Posterior vena cava (tissue), 2 donors: Measurements from ENCODE around the gene LPCAT1. TPM values are rescaled to one million over a fixed set of nuclear protein-coding genes. Genes with fewer than 3 reads are reported as not detected.

Experiments
- DNase-seq: peaks from one replicate; pipeline ENCODE4 v3.0.0-alpha.2; 2020; ENCODE audit warnings: low spot score
- intact Hi-C, 2 donors: fragments of 100-400 bp; cut with DNase I; formaldehyde crosslinking; loops; one replicate each; pipeline versions ENCODE4 v1.14.1 to v1.14.2; 2022 to 2023
- total RNA-seq, 2 donors: library from RNA; stranded (reverse); fragmentation: NEBNext Ultra II Directional; extraction: Animal tissue kit (Norgen Biotek cat#: 25700); gene quantifications; one replicate each; pipeline ENCODE4 v1.2.1, GENCODE V29; 2021
- donor health status: DM: yes; HTN: yes; CAD: no.
- donor health status: DM: yes; HTN: yes; CAD: no.

The LPCAT1 gene
- total RNA-seq, 2 donors from 2014 or later: 30.8 to 36.9 TPM

DNA sequence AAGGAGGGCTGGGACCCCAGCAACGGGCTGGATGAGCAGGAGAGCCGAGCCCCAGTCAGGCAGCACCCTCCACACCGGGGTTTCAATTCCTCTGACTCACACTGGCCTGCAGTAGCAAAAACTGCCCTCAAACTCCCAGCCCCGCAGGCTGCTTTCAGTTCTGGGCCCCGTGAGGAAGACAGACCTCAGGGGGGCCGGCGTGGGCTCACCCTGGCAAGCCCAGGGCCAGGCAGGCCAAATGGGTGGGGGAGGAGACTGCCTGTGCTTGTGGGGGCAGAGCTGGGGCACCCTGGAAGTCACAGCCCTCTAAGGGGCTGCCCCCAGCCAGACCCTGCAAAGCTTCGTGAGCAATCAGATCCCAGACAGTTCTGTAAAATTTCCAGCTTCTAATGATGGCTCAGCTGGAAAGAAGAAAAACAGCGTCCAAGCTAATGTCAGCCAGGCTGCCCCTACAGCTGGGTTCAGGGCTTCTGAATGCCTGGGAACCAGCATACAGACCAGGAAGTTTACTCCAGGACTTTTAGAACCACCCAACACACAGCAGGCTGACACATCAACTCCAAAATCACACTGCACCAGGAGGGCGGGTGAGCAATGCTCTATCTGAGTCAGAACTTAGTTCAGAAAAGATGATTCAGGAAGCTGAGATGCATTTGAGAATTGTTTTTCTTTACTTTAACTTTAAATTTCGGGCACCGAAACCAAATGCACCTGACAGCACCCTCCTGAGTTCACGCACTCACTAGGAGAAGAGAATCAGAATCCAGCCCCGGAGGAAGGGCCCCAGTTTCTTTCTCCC is 34.7 kb downstream of the LPCAT1 start:
- intact Hi-C loops: loop anchor here in 1 of 2 donors (10.0 kb wide), 1 partner anchor 156 kb away; no protein-coding TSS in a partner anchor
- DNase-seq: no peak

DNA sequence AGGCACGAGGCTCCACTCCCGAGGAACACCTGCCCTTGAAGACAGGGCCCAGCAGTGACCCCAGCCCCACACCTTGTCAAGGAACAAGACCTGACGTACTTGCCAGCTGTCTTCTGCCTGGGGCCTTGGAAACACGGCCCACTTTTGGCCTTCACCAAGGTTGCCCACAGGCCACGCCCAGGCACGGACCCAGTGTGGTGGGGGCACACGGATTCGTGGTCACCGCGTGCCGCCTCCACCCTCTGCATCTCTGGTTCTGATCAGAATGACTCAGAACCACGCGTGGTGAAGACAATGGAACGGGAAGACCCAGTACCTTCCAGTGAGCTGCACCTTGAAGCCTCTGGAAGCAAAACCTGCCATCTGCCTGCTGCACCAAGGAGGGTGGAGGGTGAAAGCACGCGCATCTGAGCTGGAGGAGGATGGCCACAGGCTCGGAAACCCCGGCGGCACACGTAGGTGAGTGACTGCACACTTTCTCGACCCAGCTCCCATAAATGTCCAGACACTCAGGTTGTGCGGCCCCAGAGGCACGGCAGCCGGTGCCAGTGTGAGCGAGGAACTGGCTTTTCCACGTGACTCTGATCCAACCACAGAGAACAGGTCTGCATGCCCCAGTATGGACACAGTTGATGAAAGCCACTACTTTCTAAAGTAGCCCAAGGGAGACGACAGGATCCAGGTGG is 36.5 kb downstream of the LPCAT1 start:
- intact Hi-C loops: loop anchor here in 1 of 2 donors (10.0 kb wide), 1 partner anchor 158 kb away; no protein-coding TSS in a partner anchor
- DNase-seq: no peak

DNA sequence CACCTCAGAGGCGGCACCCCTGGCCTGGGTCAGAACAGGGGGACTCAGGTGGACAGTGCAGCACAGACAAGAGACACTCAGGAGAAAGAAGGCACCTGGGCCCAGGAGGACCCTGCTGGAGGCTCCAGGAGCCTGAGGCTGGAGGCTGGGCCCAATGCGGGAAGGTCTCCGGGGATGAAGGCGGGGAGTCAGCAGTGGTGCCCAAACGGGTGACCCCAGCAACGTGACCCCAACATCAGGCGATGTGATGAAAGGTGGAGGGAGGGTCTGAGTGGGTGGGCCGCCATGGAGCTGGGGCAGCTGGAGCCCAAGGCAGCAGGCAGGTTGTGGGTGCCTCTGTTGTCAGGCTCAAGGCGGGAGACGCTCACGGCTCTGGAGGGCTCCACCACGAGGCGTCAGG is 37.5 kb downstream of the LPCAT1 start:
- no peak for DNase-seq
- intact Hi-C loops: loop anchor here in 1 of 2 donors (10.0 kb wide), 1 partner anchor 159 kb away; no protein-coding TSS in a partner anchor

DNA sequence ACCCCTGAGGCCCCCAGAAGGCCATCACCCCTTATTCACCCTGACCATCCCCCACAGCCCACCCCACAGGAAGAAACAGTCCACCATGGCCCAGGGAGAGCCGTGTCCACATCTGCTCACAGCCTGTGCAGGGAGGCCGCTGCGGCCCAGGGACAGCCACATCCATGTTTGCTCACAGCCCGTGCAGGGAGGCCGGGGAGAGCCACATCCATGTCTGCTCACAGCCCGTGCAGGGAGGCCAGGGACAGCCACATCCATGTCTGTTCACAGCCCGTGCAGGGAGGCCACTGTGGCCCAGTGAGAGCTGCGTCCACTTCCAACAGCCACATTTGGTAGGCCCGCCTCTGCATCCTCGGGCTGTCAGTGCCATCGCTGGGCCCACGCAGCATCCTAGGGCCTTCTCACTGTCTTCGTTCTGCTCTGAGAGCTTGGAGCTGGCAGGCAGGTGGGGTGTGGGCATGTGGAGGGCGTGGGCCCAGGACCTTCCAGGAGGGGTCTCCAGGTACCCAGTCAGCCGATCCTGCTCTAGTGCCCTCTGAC is 38.1 kb downstream of the LPCAT1 start:
- intact Hi-C loops: loop anchor here in 1 of 2 donors (10.0 kb wide), 1 partner anchor 159 kb away; no protein-coding TSS in a partner anchor
- no peak for DNase-seq

DNA sequence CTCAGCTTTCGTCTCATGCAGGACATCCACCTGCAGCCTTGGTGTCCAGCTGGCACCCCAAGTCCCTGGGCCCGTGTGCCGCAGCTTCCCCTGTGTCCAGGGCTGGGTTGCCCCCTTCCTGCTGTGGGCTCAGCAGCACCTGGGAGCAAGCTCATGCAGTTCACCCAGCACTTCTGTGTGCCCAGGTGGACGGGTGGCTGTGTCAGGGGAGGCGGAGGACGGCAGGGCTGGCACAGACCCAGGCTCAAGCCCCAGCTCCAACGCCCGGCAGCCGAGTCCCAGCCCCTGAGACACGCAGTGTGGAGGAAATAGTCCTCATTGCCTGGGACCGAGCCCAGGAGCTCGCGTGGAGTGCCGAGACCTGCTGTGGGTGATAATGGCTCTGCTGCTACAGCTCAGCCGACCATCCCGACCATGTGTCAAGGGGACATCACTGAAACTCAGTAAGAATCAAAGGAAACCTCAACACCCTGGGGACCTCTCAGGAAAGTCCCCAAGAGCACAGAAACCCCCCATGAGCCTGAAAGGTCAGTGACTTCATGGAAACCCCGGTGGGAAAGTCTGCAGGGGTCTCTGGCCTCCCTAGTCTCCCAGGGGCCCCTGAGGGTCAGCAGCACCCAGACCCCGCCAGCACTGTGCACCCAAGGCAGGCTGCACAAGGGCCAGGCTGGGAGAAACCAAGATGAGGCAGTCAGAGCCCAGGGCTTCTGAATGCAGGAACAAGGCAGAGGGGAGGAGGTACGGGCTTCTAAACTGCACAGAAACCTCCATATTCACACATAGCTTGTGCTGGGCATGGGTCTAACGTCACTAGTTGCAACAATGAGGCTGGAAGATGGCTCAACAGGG is 38.8 kb downstream of the LPCAT1 start:
- DNase-seq: no peak
- intact Hi-C loops: loop anchor here in 1 of 2 donors (10.0 kb wide), 1 partner anchor 160 kb away; no protein-coding TSS in a partner anchor

DNA sequence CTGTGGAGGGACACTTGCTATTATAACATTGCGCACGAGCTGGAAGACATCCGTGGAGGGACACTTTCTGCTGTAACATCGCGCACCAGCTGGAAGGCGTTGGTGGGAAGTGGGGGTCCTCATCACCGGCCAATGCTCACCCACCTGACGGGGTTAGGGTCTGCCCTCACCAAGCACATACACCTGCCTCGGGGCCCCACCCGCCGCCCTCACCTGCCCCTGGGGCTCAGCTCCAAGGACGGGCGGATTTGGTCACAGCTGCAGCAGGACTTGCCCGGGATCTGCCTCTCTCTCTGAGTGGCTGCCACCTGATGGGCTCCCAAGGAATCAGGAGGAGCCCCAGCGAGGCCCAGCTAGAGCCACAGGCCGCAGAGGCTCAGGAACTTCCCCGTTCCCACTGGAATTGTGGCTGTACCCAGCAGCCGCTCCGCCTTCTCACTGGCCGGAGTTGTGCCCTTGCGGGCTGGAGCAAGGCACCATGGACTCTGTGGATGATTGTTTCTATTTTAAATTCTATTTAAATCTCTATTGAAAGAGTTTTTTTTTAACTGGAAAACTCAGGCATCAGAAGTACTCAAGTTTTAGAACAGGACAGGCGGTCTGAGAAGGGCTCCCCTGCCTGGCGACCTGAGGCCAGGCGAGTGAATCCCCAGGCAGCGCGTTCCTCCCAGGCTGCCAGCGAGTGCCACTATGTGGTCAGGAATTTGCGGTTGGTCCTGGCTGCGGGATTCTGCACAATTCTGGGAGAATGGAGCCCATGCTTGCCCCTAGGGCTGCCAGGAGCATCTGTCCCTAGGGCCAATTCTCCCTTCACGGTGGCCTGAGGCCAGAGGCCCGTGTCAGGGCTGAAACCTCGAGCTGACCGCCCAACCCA is 39.7 kb downstream of the LPCAT1 start:
- intact Hi-C loops: loop anchor here in 1 of 2 donors (10.0 kb wide), 1 partner anchor 161 kb away; no protein-coding TSS in a partner anchor
- no peak for DNase-seq

DNA sequence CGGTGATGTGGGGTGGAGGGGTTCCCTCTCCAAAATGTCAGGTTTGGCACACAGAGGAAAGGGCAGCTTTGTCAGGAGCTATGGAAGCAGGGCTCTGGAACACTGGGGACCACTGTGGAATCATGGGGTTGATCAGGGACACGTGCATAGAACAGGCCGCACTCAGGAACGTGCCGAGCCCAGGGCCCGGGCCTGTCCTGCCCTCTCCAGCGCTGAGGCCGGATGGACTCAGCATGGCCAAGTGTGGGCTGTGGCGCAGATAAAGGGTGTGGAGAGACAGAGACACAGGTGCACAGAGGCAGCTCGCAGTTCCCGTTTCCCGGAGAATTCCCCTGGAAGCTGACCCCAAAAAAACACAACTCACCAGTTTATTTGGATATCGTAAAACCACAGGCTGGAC is 40.7 kb downstream of the LPCAT1 start:
- intact Hi-C loops: loop anchor here in 1 of 2 donors (10.0 kb wide), 1 partner anchor 162 kb away; no protein-coding TSS in a partner anchor

DNA sequence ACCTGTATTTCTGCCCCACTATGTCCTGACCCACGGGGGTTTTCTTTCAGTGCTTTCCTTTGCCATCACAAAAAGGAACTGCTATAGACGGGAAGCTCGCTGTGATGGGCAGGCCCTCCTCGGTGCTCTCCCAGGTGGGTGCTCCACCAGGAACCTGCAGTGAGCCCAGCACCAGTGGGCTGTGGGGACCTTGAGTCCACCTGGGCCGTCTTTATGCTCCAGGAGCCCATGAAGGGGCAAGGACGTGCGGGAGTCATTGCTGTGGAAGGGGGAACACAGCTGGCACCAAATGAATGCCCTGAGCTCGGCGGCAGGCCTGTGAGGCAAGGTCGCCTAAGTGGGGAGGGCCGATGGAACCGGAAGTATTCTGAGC is 41.8 kb downstream of the LPCAT1 start:
- intact Hi-C loops: loop anchor here in 1 of 2 donors (10.0 kb wide), 1 partner anchor 163 kb away; no protein-coding TSS in a partner anchor

More for the DNA sequence above, 40.7 kb downstream of the LPCAT1 start:
- no peak for DNase-seq

DNA sequence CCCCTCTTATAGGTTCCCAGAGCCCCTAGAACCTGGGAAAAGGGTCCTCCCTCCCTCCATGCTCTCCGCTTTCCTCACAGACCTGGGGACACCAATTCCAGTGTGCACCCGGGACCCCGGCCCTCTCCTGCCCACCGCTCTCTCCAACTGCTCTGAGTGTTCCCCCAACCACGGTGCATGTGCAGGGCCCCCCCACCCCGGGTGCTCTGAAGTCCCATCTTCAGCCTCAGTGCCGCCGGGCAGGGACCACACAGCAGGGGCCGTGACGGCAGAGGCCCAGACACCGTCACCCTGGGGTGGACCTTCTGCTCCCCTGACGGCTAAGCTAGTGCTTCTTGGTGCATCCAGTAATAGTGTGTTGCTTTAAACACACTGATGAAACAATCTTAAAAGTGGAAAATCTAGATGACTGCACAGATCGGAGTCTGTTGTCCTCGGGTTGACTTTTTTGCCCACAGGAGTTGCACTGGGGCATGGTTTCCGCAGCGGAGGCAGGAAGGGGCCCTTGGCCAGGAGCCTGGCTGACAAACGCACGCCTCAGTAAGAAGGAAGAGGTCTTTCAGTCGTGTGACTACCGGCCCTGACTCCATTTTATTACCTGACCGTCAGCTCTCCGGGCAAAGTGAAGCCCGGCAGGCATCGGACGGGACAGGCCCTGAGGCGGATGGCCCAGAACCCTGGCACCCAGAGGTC is 42.3 kb downstream of the LPCAT1 start:
- intact Hi-C loops: loop anchor here in 1 of 2 donors (10.0 kb wide), 1 partner anchor 163 kb away; no protein-coding TSS in a partner anchor
- DNase-seq: no peak

More for the DNA sequence above, 41.8 kb downstream of the LPCAT1 start:
- DNase-seq: no peak

DNA sequence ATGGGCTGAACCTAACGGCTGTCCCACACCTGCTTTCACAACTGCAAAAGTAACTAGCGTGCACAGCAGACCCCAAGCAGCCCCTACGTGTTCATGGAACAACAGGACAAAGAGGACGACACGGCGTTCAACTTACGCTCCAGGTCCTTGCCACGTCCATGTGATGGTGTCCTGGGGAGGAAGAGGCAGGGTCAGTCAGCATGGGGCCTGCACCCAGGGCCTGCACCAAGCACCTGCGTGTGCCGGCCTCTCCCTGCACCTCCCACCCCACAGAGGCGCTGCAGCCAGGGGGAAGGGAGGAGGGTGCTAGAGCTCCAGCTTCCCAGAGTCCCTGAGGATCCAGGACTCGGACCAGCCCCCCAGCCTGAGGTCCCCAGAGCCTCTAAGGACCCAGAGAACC is 43.0 kb downstream of the LPCAT1 start:
- intact Hi-C loops: loop anchor here in 1 of 2 donors (10.0 kb wide), 1 partner anchor 164 kb away; no protein-coding TSS in a partner anchor
- no peak for DNase-seq

DNA sequence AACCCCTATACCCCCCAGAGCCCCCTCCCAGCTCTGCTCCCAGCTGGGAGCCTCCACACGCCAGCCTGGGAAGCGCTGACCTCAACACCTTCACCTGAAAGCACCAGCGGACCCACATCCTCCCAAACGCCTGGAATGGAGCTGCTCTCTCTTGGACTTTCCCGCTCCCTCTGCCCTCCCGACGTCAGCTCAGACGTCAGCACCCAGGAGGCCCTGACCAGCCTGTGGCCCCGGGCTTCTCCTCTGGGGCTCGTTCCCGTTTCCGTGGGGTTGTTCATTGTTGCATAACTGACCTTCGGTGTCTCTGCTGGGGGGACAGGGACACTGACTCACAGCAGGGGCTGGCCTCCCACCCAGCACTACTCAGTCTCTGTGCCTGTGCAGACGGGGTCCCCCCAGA is 43.5 kb downstream of the LPCAT1 start:
- peak; percentile 93 for DNase-seq
- intact Hi-C loops: loop anchor here in 1 of 2 donors (10.0 kb wide), 1 partner anchor 165 kb away; no protein-coding TSS in a partner anchor

DNA sequence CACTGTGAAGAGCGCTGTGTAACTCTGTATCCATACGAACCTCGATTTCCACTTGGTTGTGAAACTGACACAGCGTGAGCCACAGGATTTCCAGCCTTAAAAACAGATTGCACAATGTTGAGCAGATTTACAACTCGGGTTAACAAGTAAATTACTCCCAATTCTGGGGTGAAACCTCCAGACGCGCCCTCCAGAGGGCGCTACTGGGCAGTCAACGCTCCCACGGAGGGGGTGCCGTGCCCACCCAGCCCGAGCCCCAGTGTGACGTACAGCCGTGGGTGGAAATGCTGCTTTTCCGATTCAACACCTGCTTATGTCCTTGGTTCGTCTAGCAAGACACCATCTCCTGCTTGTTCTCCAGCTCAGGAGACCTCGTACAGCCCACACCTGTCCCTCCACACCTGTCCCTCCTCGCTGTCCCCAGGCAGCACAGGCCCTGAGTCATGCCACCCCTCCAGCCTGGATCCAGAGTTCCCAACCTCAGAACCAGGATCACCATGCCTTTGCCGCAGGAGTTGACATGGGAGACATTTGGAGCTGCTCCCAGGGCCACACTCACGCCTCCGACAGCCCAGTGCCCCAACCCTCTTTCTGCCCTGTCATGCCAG is 44.1 kb downstream of the LPCAT1 start:
- intact Hi-C loops: loop anchor here in 1 of 2 donors (10.0 kb wide), 1 partner anchor 165 kb away; no protein-coding TSS in a partner anchor
- no peak for DNase-seq

DNA sequence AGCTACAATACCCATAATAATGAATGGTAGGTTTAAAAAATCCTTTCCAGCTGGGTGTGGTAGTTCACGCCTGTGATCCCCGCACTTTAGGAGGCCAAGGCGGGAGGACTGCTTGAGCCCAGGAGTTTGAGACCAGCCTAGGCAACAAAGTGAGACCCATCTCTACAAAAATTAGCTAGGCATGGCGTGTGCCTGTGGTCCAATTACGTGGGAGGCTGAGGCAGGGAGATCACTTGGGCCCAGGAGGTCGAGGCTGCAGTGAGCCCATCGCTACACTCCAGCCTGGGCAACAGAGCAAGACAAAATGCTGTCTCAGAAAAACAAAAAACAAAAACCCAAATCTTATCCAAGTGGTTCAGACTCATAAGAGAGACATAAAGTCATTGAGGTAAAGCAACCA is 44.7 kb downstream of the LPCAT1 start:
- intact Hi-C loops: no loop called here
- no peak for DNase-seq

DNA sequence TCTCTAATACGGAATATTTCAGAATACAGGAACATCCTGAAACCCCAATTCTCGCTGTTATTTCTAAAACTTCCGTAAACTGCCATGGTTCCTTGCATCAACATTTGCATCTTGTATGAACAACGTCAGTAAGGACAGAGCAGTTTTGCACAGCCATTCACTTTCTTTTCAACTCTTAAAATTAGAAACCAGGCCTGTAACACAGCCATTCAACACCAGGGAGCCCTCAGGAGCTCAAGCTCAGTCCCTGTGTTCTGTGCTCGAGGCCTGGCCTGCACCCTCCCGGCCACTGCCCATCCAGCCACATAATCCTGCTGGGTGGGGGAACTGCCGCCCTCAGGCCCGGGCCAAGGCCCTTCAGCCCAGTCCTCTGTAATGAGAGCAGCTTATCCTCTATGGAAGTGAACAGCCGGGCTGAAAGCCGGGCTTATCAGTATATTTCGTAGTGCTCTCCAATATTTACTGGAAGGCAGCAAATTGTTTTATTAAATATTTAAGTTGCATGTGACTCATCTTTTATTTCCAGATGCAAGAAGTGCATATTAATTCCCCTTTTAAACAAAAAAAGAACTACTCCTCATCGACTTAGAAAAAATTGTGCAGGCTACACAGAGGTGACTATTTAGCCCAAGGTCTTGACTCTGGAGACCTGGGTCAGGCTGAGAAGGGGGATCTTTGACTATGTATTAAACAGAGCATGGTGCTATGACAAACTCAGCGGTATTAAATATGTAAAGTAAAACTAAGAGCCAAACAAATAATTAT is 45.3 kb downstream of the LPCAT1 start:
- intact Hi-C loops: no loop called here
- DNase-seq: peak; percentile 71

DNA sequence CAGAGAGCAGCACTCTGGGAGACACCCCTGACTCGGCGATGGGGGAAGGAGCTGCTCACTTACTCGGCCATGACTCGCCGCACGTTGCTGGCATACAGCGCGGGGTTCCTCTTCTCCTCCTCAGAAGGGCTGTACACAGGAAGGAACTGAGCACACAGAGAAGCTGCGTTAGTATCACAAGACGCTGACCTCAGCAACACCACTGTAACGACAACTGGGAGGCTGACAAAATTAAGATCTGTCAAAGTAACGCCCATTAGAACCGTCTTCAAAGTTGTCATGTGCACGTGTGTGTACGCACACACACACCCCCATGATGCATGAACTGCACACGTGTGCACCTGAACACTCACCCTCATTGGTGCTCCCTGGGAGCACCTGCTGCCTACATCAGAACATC is 46.4 kb downstream of the LPCAT1 start:
- intact Hi-C loops: no loop called here
- peak; percentile 94 for DNase-seq

DNA sequence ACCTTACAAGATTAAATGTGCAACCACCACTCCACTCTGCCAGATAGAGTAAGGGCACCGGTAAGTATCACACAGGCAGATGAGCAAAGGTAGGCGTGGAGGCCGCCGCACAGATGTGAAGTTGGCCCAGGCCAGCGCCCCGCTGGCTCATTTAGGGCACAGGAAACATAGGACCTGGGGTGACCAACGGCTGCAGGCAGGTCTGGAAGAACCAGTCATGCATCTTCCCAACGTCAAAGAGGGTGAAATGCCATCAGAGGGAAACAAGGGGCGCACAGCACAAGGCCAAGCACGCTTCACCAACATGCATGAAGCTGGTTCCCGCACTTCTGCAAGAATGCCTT is 46.8 kb downstream of the LPCAT1 start:
- intact Hi-C loops: no loop called here
- no peak for DNase-seq
